Calu3 (cell line): ENCODE data around the gene SPANXN3. TPM values are rescaled to one million over a fixed set of nuclear protein-coding genes. Genes with fewer than 3 reads are reported as not detected.
"Not testable (repeated sequence)": the region's sequence is repeated elsewhere in the genome, so short reads cannot be mapped to it uniquely, and the experiment has no call there.

Experiments used
- Bru-seq: library from RNA; stranded (reverse); fragments of 400-500 nt; gene quantifications from one replicate; lab custom pipeline; 2021; lab: Mats Ljungman, UMichigan
- BruChase-seq, 2 experiments: library from RNA; stranded (reverse); fragments of 400-500 nt; gene quantifications; one replicate each; lab custom pipeline; 2021; lab: Mats Ljungman, UMichigan
- BruUV-seq: library from RNA; stranded (reverse); fragments of 400-500 nt; replicated peaks from 2 replicates; lab custom pipeline; 2021; lab: Mats Ljungman, UMichigan
- CTCF ChIA-PET: fragments of 300-600 bp; sonication (Branson Sonifier 250); formaldehyde crosslinking; loops from one replicate; lab custom pipeline; 2022; ENCODE audit warnings: antibody characterized with exemption; lab: Charles Lee
- DNase-seq: peaks from one replicate; pipeline ENCODE4 v3.0.0; 2022
- H3K27ac Mint-ChIP-seq: one replicate; pipeline ENCODE4 v1.8.0; 2022; ENCODE audit warnings: mixed read lengths; ENCODE audit not compliant: unreplicated experiment
- H3K27me3 Mint-ChIP-seq: one replicate; pipeline ENCODE4 v1.8.0; 2022; ENCODE audit warnings: mixed read lengths; ENCODE audit not compliant: unreplicated experiment
- H3K36me3 Mint-ChIP-seq: one replicate; pipeline ENCODE4 v1.8.0; 2022; ENCODE audit warnings: mild to moderate bottlenecking, moderate library complexity, mixed read lengths; ENCODE audit not compliant: insufficient read depth, unreplicated experiment
- H3K4me1 Mint-ChIP-seq: one replicate; pipeline ENCODE4 v1.8.0; 2022; ENCODE audit warnings: mild to moderate bottlenecking, low read depth, mixed read lengths; ENCODE audit not compliant: unreplicated experiment
- H3K4me3 Mint-ChIP-seq: one replicate; pipeline ENCODE4 v1.8.0; 2022; ENCODE audit warnings: mild to moderate bottlenecking, low read depth, moderate library complexity, mixed read lengths; ENCODE audit not compliant: unreplicated experiment
- H3K9me3 Mint-ChIP-seq: one replicate; pipeline ENCODE4 v1.8.0; 2022; ENCODE audit warnings: low read depth, mixed read lengths; ENCODE audit not compliant: unreplicated experiment
- CTCF ChIP-seq: fragments of 200-600 bp; IDR thresholded peaks from one replicate; pipeline ENCODE4 v1.8.0; 2022; ENCODE audit warnings: antibody characterized with exemption; ENCODE audit not compliant: unreplicated experiment
- intact Hi-C: fragments of 100-400 bp; cut with micrococcal nuclease; formaldehyde crosslinking; loops from one replicate; pipeline ENCODE4 v1.10.0; 2022; ENCODE audit not compliant: unreplicated experiment
- long read RNA-seq: library from polyadenylated mRNA; stranded (forward); transcript quantifications from one replicate; pipeline ENCODE4 v2.0.0, GENCODE V29; 2022
- total RNA-seq: library from RNA; stranded (reverse); gene quantifications from 2 replicates; pipeline ENCODE4 v1.2.3, GENCODE V29; 2022

The SPANXN3 gene, protein sequence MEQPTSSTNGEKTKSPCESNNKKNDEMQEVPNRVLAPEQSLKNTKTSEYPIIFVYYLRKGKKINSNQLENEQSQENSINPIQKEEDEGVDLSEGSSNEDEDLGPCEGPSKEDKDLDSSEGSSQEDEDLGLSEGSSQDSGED
- not detected in 2 replicates for total RNA-seq
- not detected for Bru-seq, nascent RNA
- not detected for BruChase-seq, experiment 1, labeled RNA remaining after a 6-hour chase
- BruChase-seq, experiment 2, labeled RNA remaining after a 2-hour chase: not detected
- long read RNA-seq: 0 reads

DNA sequence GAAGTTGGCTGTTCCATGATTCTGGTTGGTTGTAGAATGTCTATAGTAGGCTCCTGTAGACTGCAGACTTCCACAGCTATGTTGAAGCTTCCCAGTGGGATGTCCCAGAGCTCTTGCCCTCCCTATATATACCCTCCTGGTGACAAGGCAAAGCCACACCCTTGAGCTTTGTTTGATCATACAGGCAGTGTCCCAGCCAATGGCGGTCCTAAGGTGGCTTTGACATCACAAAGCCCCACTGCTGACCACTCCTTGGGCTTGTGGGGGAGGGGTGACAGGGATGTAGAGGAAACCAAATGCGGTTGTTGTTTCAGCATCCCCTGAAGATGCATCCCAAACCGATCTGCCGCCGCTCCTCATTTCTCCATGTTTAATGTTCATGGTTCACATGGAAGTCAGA, at the start of gene SPANXN3:
TSS of gene SPANXN3 (minus strand) at position 101 of the 400 bp plus-strand sequence. CDS start at position 17, 84 bp downstream.
- intact Hi-C loops, H3K27me3 Mint-ChIP-seq, BruUV-seq, H3K4me3 Mint-ChIP-seq, H3K27ac Mint-ChIP-seq, H3K4me1 Mint-ChIP-seq, H3K36me3 Mint-ChIP-seq, DNase-seq, CTCF ChIA-PET: not testable (repeated sequence)
- H3K9me3 Mint-ChIP-seq: peaks cover 22% of the 10 kb centered on the region

- intact Hi-C loops: no loop called here
- no TSS peak for BruUV-seq
- peaks cover 3% of the 10 kb centered on the region for H3K9me3 Mint-ChIP-seq
- H3K36me3 Mint-ChIP-seq: no peaks in the 10 kb centered on the region
- H3K27ac Mint-ChIP-seq: no peak overlapping the region
- DNase-seq: no peak
- H3K4me1 Mint-ChIP-seq: no peaks in the 10 kb centered on the region
- CTCF ChIA-PET: no interaction called here
- no peak overlapping the region for H3K4me3 Mint-ChIP-seq
- H3K27me3 Mint-ChIP-seq: no peaks in the 10 kb centered on the region
- no peak for TF ChIP-seq CTCF
Measured at GRCh38 chrX:143536176-143536575, 18.9 kb upstream of the SPANXN3 start.

GRCh38 chrX:143502196-143502595, 15.1 kb downstream of the SPANXN3 start:
- H3K36me3 Mint-ChIP-seq, H3K4me3 Mint-ChIP-seq, H3K9me3 Mint-ChIP-seq, BruUV-seq, H3K4me1 Mint-ChIP-seq, DNase-seq, intact Hi-C loops, CTCF ChIA-PET, H3K27me3 Mint-ChIP-seq, H3K27ac Mint-ChIP-seq: not testable (repeated sequence)

DNA sequence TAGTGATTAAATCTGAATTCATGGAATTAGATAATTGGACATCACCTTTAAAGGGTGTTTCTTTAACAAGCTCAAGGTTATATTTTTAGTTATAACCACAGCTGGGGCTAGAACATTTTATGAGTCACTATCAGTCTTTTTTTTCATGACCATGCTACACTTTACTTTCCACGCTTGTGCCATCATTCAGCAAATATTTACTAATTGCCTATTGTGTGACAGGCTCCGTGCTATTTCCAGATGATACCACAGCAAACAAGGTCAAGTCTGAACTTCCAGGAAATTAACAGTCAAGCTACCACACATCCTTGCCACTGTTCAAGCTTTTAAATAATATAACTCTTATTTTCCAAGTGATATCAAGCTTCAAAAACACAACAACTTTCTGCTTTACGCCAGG, 16.5 kb downstream of the SPANXN3 start:
- no peak for DNase-seq
- H3K27ac Mint-ChIP-seq: no peak overlapping the region
- intact Hi-C loops: no loop called here
- H3K36me3 Mint-ChIP-seq: no peaks in the 10 kb centered on the region
- CTCF ChIA-PET: no interaction called here
- no peak overlapping the region for H3K4me3 Mint-ChIP-seq
- TF ChIP-seq CTCF: no peak
- no peaks in the 10 kb centered on the region for H3K27me3 Mint-ChIP-seq
- no TSS peak for BruUV-seq
- H3K4me1 Mint-ChIP-seq: no peaks in the 10 kb centered on the region
- H3K9me3 Mint-ChIP-seq: peaks cover 9% of the 10 kb centered on the region

DNA sequence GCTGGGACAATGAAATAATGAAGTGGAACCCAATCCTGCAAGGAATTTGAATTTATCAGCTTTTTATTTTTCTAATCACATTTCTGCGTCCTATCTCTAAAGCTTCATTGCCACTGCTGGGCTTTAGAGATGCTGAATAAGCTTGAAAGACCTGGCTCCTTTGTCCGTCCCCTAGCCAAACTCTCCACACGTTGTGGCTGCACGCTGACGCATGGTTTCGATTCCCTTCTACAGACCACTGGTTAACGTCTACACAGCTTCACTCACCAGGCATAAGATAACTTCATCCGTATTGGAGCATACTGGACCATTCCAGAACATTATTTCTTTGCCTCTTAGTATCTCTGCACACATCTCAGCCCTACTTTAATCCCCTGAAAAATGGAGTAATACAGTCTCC, 31.2 kb downstream of the SPANXN3 start:
- no peak for TF ChIP-seq CTCF
- peaks cover 14% of the 10 kb centered on the region for H3K9me3 Mint-ChIP-seq
- CTCF ChIA-PET: no interaction called here

More for the DNA sequence above, 31.2 kb downstream of the SPANXN3 start:
- H3K27me3 Mint-ChIP-seq: no peaks in the 10 kb centered on the region
- H3K4me1 Mint-ChIP-seq: no peaks in the 10 kb centered on the region
- no TSS peak for BruUV-seq
- DNase-seq: no peak
- intact Hi-C loops: no loop called here
- H3K4me3 Mint-ChIP-seq: no peak overlapping the region
- no peak overlapping the region for H3K27ac Mint-ChIP-seq
- no peaks in the 10 kb centered on the region for H3K36me3 Mint-ChIP-seq
